CD8-positive, alpha-beta memory T cell (primary cell): Measurements from ENCODE around the gene TNKS1BP1. TPM values are rescaled to one million over a fixed set of nuclear protein-coding genes. Genes with fewer than 3 reads are reported as not detected.

Experiments used
- CTCF ChIA-PET: fragments of 350-600 bp; sonication (Branson Sonifier 250); formaldehyde crosslinking; loops from one replicate; lab custom pipeline; 2021; ENCODE audit warnings: antibody characterized with exemption; lab: Charles Lee
- POLR2A ChIA-PET: fragments of 350-600 bp; sonication (Branson Sonifier 250); formaldehyde crosslinking; loops from one replicate; lab custom pipeline; 2021; ENCODE audit warnings: antibody characterized with exemption; lab: Charles Lee
- DNase-seq, 5 donors: peaks; one replicate each; pipeline versions ENCODE4 v3.0.0 to v3.0.0-alpha.2; 2020 to 2022; ENCODE audit warnings: mixed read lengths in 1 of 5
- H3K27ac ChIP-seq: one replicate; pipeline ENCODE4 v1.7.0; 2013; ENCODE audit warnings: low read depth, mild to moderate bottlenecking, low read length, moderate library complexity
- H3K27me3 ChIP-seq: 2 replicates; pipeline ENCODE4 v1.7.0; 2013; ENCODE audit warnings: low read length, mild to moderate bottlenecking; ENCODE audit not compliant: insufficient read depth, poor library complexity, severe bottlenecking
- H3K36me3 ChIP-seq: 2 replicates; pipeline ENCODE4 v1.7.0; 2013; ENCODE audit warnings: mild to moderate bottlenecking, low read length, moderate library complexity; ENCODE audit not compliant: insufficient read depth
- H3K4me1 ChIP-seq: 2 replicates; pipeline ENCODE4 v1.7.0; 2013; ENCODE audit warnings: mild to moderate bottlenecking, low read length, moderate library complexity; ENCODE audit not compliant: insufficient read depth
- H3K4me3 ChIP-seq: 2 replicates; pipeline ENCODE4 v1.7.0; 2013; ENCODE audit warnings: mild to moderate bottlenecking, low read length
- H3K9me3 ChIP-seq: 2 replicates; pipeline ENCODE4 v1.7.0; 2013; ENCODE audit warnings: mild to moderate bottlenecking, low read length
- H3K27ac Mint-ChIP-seq, 8 donors: one replicate each; pipeline ENCODE4 v1.8.0; 2020 to 2021; ENCODE audit warnings: mixed read lengths in 8 of 8, mild to moderate bottlenecking in 6 of 8, inconsistent platforms in 3 of 8, moderate library complexity in 3 of 8
- H3K27me3 Mint-ChIP-seq, 2 donors: one replicate each; pipeline ENCODE4 v1.8.0; 2020 to 2021; ENCODE audit warnings: mixed read lengths in 2 of 2, mild to moderate bottlenecking in 1 of 2, moderate library complexity in 1 of 2
- H3K36me3 Mint-ChIP-seq, 3 donors: one replicate each; pipeline ENCODE4 v1.8.0; 2020 to 2021; ENCODE audit warnings: mixed read lengths in 3 of 3, inconsistent platforms in 1 of 3, mild to moderate bottlenecking in 1 of 3
- H3K4me1 Mint-ChIP-seq, 3 donors: one replicate each; pipeline ENCODE4 v1.8.0; 2020 to 2021; ENCODE audit warnings: mixed read lengths in 3 of 3, inconsistent platforms in 1 of 3, mild to moderate bottlenecking in 1 of 3
- H3K4me3 Mint-ChIP-seq, 7 donors: one replicate each; pipeline ENCODE4 v1.8.0; 2020 to 2021; ENCODE audit warnings: mixed read lengths in 7 of 7, mild to moderate bottlenecking in 6 of 7, moderate library complexity in 4 of 7, inconsistent platforms in 2 of 7
- H3K9me3 Mint-ChIP-seq, 5 donors: one replicate each; pipeline ENCODE4 v1.8.0; 2020 to 2022; ENCODE audit warnings: mixed read lengths in 5 of 5, mild to moderate bottlenecking in 3 of 5, moderate library complexity in 2 of 5, inconsistent platforms in 1 of 5
- polyA plus RNA-seq: library from polyadenylated mRNA; unstranded; fragments of 300-500 nt; fragmentation: Illumina TruSeq; gene quantifications from one replicate; pipeline ENCODE4 v1.2.3, GENCODE V29; 2021
- total RNA-seq, 2 experiments: library from RNA; stranded (reverse); gene quantifications; one replicate each; pipeline ENCODE4 v1.2.3, GENCODE V29; 2021

TNKS1BP1 gene
- total and polyA plus RNA-seq, 3 experiments from 2014 or later = 3.0 to 9.6 (median 8.7) TPM

DNA sequence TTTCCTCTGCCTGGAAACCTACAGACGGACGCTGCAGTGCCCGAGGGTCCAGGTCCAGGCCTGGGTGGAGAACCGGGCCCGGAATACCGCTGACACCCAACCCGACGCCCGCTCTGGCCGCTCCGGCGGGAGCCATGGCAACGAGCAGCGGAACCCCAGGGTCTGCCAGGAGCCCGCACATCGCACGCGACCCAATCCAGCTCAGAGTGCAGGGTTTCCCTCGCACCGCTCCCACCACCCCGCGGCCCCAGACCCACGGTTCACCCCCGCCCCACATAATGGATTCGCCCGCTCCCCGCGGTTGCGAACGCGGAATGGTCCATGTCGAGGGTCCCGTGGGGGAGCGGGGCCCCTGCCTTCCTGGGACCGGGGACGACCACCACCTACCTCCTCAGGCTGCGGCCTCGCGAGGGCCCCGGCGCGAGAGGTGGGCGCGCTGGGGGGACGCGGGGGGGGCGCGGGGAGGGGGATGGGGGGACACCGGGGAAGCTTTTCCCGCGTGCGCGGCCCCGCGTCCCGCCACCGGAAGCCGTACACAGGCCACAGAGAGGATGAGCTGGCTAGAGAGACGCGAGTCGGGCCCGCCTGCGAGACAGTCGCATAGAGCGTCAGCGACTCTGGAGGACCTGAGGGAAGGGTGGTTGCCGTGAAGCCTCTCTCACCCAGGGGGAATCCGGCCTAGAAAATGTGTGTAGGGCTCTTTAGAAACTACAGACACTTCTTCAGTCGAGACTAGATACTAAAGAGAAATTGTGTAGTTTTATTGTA lies 10.8 kb upstream of the TNKS1BP1 start, which contains the start of gene SSRP1:
SSRP1 (minus strand) TSS at position 550 of the 768 bp plus-strand sequence. CDS start 771 bp downstream, outside the sequence.
- Mint-ChIP-seq H3K27ac (peak within 1 kb of the TSS; percentile 97 to 100 (median 99)), H3K4me3 (peak within 1 kb of the TSS; percentile 92 to 98 (median 93))

GRCh38 chr11:57335023-57335342 lies 10.2 kb upstream of the TNKS1BP1 start:
- POLR2A ChIA-PET = interaction anchor here (1.5 to 4.4 kb wide), 3 partner anchors 10 to 179 kb away, joined by 4 to 46 read pairs (median 6); partner anchors contain the start of gene TNKS1BP1
- H3K9me3 Mint-ChIP-seq = no peaks in the 10 kb centered on the region
- H3K4me1 ChIP-seq = peaks cover 22% of the 10 kb centered on the region
- peak overlapping the region; percentile 80 for H3K27ac ChIP-seq
- CTCF ChIA-PET = interaction anchor here (1.1 to 3.3 kb wide), 5 partner anchors 9 to 332 kb away, joined by 3 to 20 read pairs (median 5); partner anchors contain the start of gene TNKS1BP1
- H3K4me3 Mint-ChIP-seq = peak overlapping the region; percentile 92 to 98 (median 93)
- peak overlapping the region; percentile 97 to 100 (median 99) for H3K27ac Mint-ChIP-seq
- H3K4me3 ChIP-seq = peak overlapping the region; percentile 74
- H3K27me3 ChIP-seq = no peaks in the 10 kb centered on the region
- peaks cover 0 to 2% of the 10 kb centered on the region in 2 donors for H3K27me3 Mint-ChIP-seq
- peaks cover 29% of the 10 kb centered on the region for H3K36me3 ChIP-seq
- peaks cover 2 to 53% (median 17%) of the 10 kb centered on the region in 3 donors for H3K36me3 Mint-ChIP-seq
- H3K4me1 Mint-ChIP-seq = peaks cover 23 to 38% (median 34%) of the 10 kb centered on the region in 3 donors
- no peaks in the 10 kb centered on the region for H3K9me3 ChIP-seq
- no peak for DNase-seq

More for the DNA sequence above, 10.8 kb upstream of the TNKS1BP1 start, which contains the start of gene SSRP1:
- peaks cover 0 to 47% (median 15%) of the 10 kb centered on the region in 3 donors for H3K36me3 Mint-ChIP-seq
- H3K27me3 ChIP-seq = no peaks in the 10 kb centered on the region
- no peaks in the 10 kb centered on the region for H3K9me3 Mint-ChIP-seq
- peak within 1 kb of the TSS; percentile 80 for H3K27ac ChIP-seq
- H3K36me3 ChIP-seq = peaks cover 24% of the 10 kb centered on the region
- ChIA-PET CTCF (interaction anchor here (1.1 to 3.3 kb wide), 6 partner anchors 10 to 331 kb away, joined by 3 to 20 read pairs (median 4); partner anchors contain the start of gene TNKS1BP1), POLR2A (interaction anchor here (1.5 to 4.4 kb wide), 3 partner anchors 10 to 179 kb away, joined by 4 to 46 read pairs (median 6); partner anchors contain the start of gene TNKS1BP1)
- peak within 1 kb of the TSS; percentile 76 for H3K4me3 ChIP-seq
- DNase-seq = peak; percentile 78 to 92 (median 86)
- peaks cover 22% of the 10 kb centered on the region for H3K4me1 ChIP-seq
- peaks cover 23 to 38% (median 34%) of the 10 kb centered on the region in 3 donors for H3K4me1 Mint-ChIP-seq
- H3K9me3 ChIP-seq = no peaks in the 10 kb centered on the region
- H3K27me3 Mint-ChIP-seq = no peaks in the 10 kb centered on the region

DNA sequence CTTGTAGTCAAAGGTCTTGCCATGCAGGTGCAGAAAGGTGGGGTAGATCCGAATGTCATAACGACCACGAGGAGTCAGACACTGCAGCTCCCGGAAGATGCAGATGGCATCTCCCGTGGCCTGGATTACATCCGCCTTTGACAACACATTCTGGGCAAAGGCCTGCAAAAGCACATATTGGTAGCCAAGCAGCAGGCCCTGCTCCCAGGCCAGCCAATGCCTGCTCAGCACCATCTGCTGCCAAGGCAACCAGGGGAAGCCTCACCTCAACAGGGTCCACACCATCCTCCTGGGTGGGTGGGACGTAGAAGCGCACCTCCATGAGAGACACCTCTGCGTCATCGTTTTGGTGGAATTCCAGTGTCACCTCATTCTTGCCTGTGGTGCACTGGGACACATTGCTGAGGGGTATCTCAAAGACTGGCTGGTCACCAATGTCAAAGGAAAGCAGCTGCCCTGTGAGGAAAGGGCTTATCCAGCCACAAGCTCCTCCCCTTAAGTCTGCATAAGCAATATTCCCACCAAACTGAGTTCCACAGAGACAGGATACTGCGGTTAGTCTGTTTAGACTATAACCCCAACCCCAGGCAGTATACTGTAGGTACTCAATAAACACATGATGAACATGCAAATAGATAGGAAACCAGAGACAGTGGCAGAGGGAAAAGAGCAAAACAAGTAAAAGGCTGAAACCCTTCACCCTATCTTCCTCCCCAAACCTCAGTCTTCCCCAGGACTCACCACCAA lies 8.1 kb upstream of the TNKS1BP1 start:
- Mint-ChIP-seq H3K27me3 (peaks cover 0 to 2% of the 10 kb centered on the region in 2 donors), H3K9me3 (no peaks in the 10 kb centered on the region), H3K27ac (peak overlapping the region in 4 of 8 donors; percentile 17 to 97 (median 44)), H3K4me3 (peak overlapping the region in 2 of 7 donors; percentile 48 to 92), H3K4me1 (peaks cover 25 to 38% (median 34%) of the 10 kb centered on the region in 3 donors), H3K36me3 (peaks cover 7 to 74% (median 30%) of the 10 kb centered on the region in 3 donors)
- DNase-seq = no peak
- ChIA-PET POLR2A (interaction anchor here (4.4 kb wide), 1 partner anchor 8 kb away, joined by 46 read pairs; the partner anchor contains the start of gene TNKS1BP1), CTCF (no interaction called here)
- Histone ChIP-seq H3K9me3 (no peaks in the 10 kb centered on the region), H3K36me3 (peaks cover 41% of the 10 kb centered on the region), H3K4me1 (peaks cover 22% of the 10 kb centered on the region), H3K27me3 (no peaks in the 10 kb centered on the region), H3K27ac (no peak overlapping the region), H3K4me3 (no peak overlapping the region)

DNA sequence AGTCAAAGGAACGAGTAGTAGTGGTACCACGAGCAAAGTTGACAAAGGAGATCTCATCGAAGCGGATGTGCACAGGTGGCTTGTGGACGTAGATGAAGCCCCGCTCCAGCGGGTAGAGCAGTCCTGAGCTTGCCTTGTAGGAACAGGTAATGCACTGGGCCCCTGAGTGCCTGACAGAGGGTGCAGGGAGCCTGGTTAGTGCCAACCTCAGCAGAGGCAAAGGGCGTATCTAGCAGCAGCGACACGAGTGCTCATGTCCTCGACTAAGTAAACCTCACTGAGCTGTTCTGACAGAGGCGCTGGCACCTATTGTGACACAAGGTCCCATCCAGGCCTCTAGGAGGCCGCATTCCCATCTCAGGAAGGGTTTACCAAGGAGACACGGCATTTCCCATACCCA lies 7.0 kb upstream of the TNKS1BP1 start:
- Mint-ChIP-seq H3K9me3 (no peaks in the 10 kb centered on the region), H3K27me3 (peaks cover 0 to 2% of the 10 kb centered on the region in 2 donors), H3K4me3 (no peak overlapping the region), H3K27ac (peak overlapping the region in 1 of 8 donors; percentile 77), H3K36me3 (peaks cover 13 to 85% (median 37%) of the 10 kb centered on the region in 3 donors), H3K4me1 (peaks cover 28 to 48% (median 42%) of the 10 kb centered on the region in 3 donors)
- H3K4me1 ChIP-seq = peaks cover 20% of the 10 kb centered on the region
- H3K27me3 ChIP-seq = no peaks in the 10 kb centered on the region
- ChIA-PET CTCF (interaction anchor here (1.0 kb wide), 1 partner anchor 17 kb away, joined by 7 read pairs; no protein-coding TSS in a partner anchor), POLR2A (no interaction called here)
- DNase-seq = no peak
- H3K27ac ChIP-seq = no peak overlapping the region
- H3K36me3 ChIP-seq = peaks cover 49% of the 10 kb centered on the region
- H3K4me3 ChIP-seq = no peak overlapping the region
- no peaks in the 10 kb centered on the region for H3K9me3 ChIP-seq

GRCh38 chr11:57330029-57330428 lies 5.3 kb upstream of the TNKS1BP1 start:
- Histone ChIP-seq H3K4me1 (peaks cover 27% of the 10 kb centered on the region), H3K9me3 (no peaks in the 10 kb centered on the region), H3K4me3 (no peak overlapping the region), H3K36me3 (peaks cover 49% of the 10 kb centered on the region), H3K27ac (no peak overlapping the region), H3K27me3 (no peaks in the 10 kb centered on the region)
- Mint-ChIP-seq H3K36me3 (peaks cover 13 to 95% (median 37%) of the 10 kb centered on the region in 3 donors), H3K4me3 (peak overlapping the region in 1 of 7 donors; percentile 63), H3K9me3 (no peaks in the 10 kb centered on the region), H3K27ac (peak overlapping the region in 5 of 8 donors; percentile 13 to 78 (median 77)), H3K27me3 (peaks cover 0 to 2% of the 10 kb centered on the region in 2 donors), H3K4me1 (peaks cover 32 to 53% (median 46%) of the 10 kb centered on the region in 3 donors)
- ChIA-PET CTCF (interaction anchor here (1.5 to 1.8 kb wide), 2 partner anchors 12 to 128 kb away, joined by 4 to 5 read pairs; no protein-coding TSS in a partner anchor), POLR2A (no interaction called here)
- DNase-seq = peak in 1 of 5 donors; percentile 18

DNA sequence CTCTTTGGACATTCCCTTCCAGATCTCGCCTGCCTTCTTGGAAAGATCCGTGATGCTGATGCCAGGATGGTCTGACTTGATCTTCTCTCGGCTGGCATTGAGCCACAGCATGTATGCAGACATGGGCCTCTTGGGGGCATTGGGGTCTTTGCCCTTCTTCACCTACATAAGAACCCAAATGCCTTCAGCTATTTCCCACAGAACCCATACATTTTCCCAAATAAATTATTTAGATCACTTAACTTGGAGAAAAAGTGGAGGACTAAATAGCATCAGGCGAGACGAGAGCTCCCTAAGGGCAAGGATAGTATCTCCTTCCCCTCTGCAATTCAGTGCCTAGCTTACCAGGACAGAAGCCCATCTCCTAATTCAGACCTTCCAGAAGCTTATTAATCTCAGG lies 3.0 kb upstream of the TNKS1BP1 start:
- no peaks in the 10 kb centered on the region for H3K9me3 Mint-ChIP-seq
- no peaks in the 10 kb centered on the region for H3K9me3 ChIP-seq
- DNase-seq = no peak
- peak overlapping the region in 7 of 8 donors; percentile 58 to 99 (median 92) for H3K27ac Mint-ChIP-seq
- H3K27me3 Mint-ChIP-seq = peaks cover 0 to 2% of the 10 kb centered on the region in 2 donors
- peaks cover 44% of the 10 kb centered on the region for H3K36me3 ChIP-seq
- H3K4me3 Mint-ChIP-seq = peak overlapping the region in 2 of 7 donors; percentile 42 to 79
- POLR2A ChIA-PET = interaction anchor here (0.6 kb wide), 1 partner anchor 189 kb away, joined by 3 read pairs; no protein-coding TSS in a partner anchor
- H3K4me3 ChIP-seq = no peak overlapping the region
- peaks cover 21% of the 10 kb centered on the region for H3K4me1 ChIP-seq
- H3K4me1 Mint-ChIP-seq = peaks cover 27 to 43% (median 41%) of the 10 kb centered on the region in 3 donors
- H3K27me3 ChIP-seq = no peaks in the 10 kb centered on the region
- H3K36me3 Mint-ChIP-seq = peaks cover 13 to 79% (median 37%) of the 10 kb centered on the region in 3 donors
- CTCF ChIA-PET = no interaction called here
- H3K27ac ChIP-seq = no peak overlapping the region

- H3K4me1 Mint-ChIP-seq = peaks cover 31 to 53% (median 45%) of the 10 kb centered on the region in 3 donors
- POLR2A ChIA-PET = interaction anchor here (0.5 to 4.4 kb wide), 8 partner anchors 10 to 416 kb away, joined by 3 to 46 read pairs (median 3); partner anchors contain the start of genes RTN4RL2, SELENOH, SLC43A1 and SSRP1
These were observed 940 bp upstream of the TNKS1BP1 start for GRCh38 chr11:57325735-57326048.

More at GRCh38 chr11:57325735-57326048, 940 bp upstream of the TNKS1BP1 start:
- Mint-ChIP-seq H3K27ac (peak overlapping the region; percentile 92 to 99 (median 97)), H3K27me3 (peaks cover 0 to 4% of the 10 kb centered on the region in 2 donors), H3K4me3 (peak overlapping the region; percentile 82 to 98 (median 94)), H3K36me3 (peaks cover 13 to 58% (median 23%) of the 10 kb centered on the region in 3 donors), H3K9me3 (no peaks in the 10 kb centered on the region)
- DNase-seq = no peak
- CTCF ChIA-PET = interaction anchor here (1.2 to 2.7 kb wide), 7 partner anchors 9 to 315 kb away, joined by 3 to 20 read pairs (median 3); partner anchors contain the start of genes P2RX3 and SSRP1
- H3K9me3 ChIP-seq = no peaks in the 10 kb centered on the region
- H3K4me3 ChIP-seq = peak overlapping the region; percentile 94
- peaks cover 27% of the 10 kb centered on the region for H3K36me3 ChIP-seq
- no peaks in the 10 kb centered on the region for H3K27me3 ChIP-seq
- H3K4me1 ChIP-seq = peaks cover 21% of the 10 kb centered on the region
- H3K27ac ChIP-seq = peak overlapping the region; percentile 89
